ENCODE results near the gene PRKN.

Gene PRKN

GRCh38 chr6:162719528-162719927 lies 8.0 kb downstream of the PRKN start:
- H3K36me3 ChIP-seq (ENCODE audit: insufficient read depth, low read length), result no peaks in the 10 kb centered on the region
- no peaks in the 10 kb centered on the region for H3K79me2 ChIP-seq (ENCODE audit: insufficient read depth, low read length)
- no peak overlapping the region for H3K9ac ChIP-seq (ENCODE audit: low read depth, low read length)
- TF ChIP-seq EZH2 (IDR thresholded peaks at IDR 0.05; ENCODE audit: borderline replicate concordance, low read depth, low read length, severe bottlenecking) (no peak), CTCF (IDR thresholded peaks at IDR 0.05; ENCODE audit: borderline replicate concordance, extremely low read depth, low read length, poor library complexity, severe bottlenecking) (no peak)
- no peak overlapping the region for H3K27ac ChIP-seq (ENCODE audit: low read length)
- H3K4me1 ChIP-seq (ENCODE audit: insufficient read depth, low read length), result no peaks in the 10 kb centered on the region
- H3K4me3 ChIP-seq (ENCODE audit: low read depth in 1 of 2, low read length in 2 of 2), result no peak overlapping the region
- ATAC-seq (ENCODE audit: insufficient read depth, low read depth) (no peak), DNase-seq (no peak)
- H4K20me1 ChIP-seq (ENCODE audit: insufficient read depth, low read length), result no peaks in the 10 kb centered on the region
- no peak overlapping the region for H3K4me2 ChIP-seq (ENCODE audit: insufficient read depth, low read length)
- H3K27me3 ChIP-seq (ENCODE audit: insufficient read depth, low read length, poor library complexity), result no peaks in the 10 kb centered on the region
- H3K9me3 ChIP-seq (ENCODE audit: insufficient read depth, low read length, severe bottlenecking), result no peaks in the 10 kb centered on the region
- no peak overlapping the region for H2AFZ ChIP-seq (ENCODE audit: low read depth, low read length)

GRCh38 chr6:162715601-162716000 lies 12.0 kb downstream of the PRKN start:
- ATAC-seq (ENCODE audit: insufficient read depth, low read depth), result no peak
- no peak overlapping the region for H3K27ac ChIP-seq (ENCODE audit: low read length)

GRCh38 chr6:162713974-162714780 lies 13.4 kb downstream of the PRKN start:
- no peak overlapping the region for H3K4me2 ChIP-seq (ENCODE audit: insufficient read depth, low read length)
- no peak overlapping the region for H2AFZ ChIP-seq (ENCODE audit: low read depth, low read length)
- H3K27ac ChIP-seq (ENCODE audit: low read length), result no peak overlapping the region
- H3K79me2 ChIP-seq (ENCODE audit: insufficient read depth, low read length), result no peaks in the 10 kb centered on the region
- H3K9me3 ChIP-seq (ENCODE audit: insufficient read depth, low read length, severe bottlenecking), result no peaks in the 10 kb centered on the region
- H3K27me3 ChIP-seq (ENCODE audit: insufficient read depth, low read length, poor library complexity), result no peaks in the 10 kb centered on the region
- ATAC-seq (ENCODE audit: insufficient read depth, low read depth) (no peak), DNase-seq (no peak)
- H3K36me3 ChIP-seq (ENCODE audit: insufficient read depth, low read length), result no peaks in the 10 kb centered on the region
- no peak overlapping the region for H3K4me3 ChIP-seq (ENCODE audit: low read depth in 1 of 2, low read length in 2 of 2)
- no peaks in the 10 kb centered on the region for H3K4me1 ChIP-seq (ENCODE audit: insufficient read depth, low read length)
- TF ChIP-seq EZH2 (IDR thresholded peaks at IDR 0.05; ENCODE audit: borderline replicate concordance, low read depth, low read length, severe bottlenecking) (no peak), CTCF (IDR thresholded peaks at IDR 0.05; ENCODE audit: borderline replicate concordance, extremely low read depth, low read length, poor library complexity, severe bottlenecking) (no peak)
- no peaks in the 10 kb centered on the region for H4K20me1 ChIP-seq (ENCODE audit: insufficient read depth, low read length)
- H3K9ac ChIP-seq (ENCODE audit: low read depth, low read length), result no peak overlapping the region

More at GRCh38 chr6:162715601-162716000, 12.0 kb downstream of the PRKN start:
- no peaks in the 10 kb centered on the region for H3K27me3 ChIP-seq (ENCODE audit: insufficient read depth, low read length, poor library complexity)
- H3K4me3 ChIP-seq (ENCODE audit: low read depth in 1 of 2, low read length in 2 of 2), result no peak overlapping the region
- H3K36me3 ChIP-seq (ENCODE audit: insufficient read depth, low read length), result no peaks in the 10 kb centered on the region
- H3K4me2 ChIP-seq (ENCODE audit: insufficient read depth, low read length), result no peak overlapping the region
- no peaks in the 10 kb centered on the region for H4K20me1 ChIP-seq (ENCODE audit: insufficient read depth, low read length)
- no peaks in the 10 kb centered on the region for H3K79me2 ChIP-seq (ENCODE audit: insufficient read depth, low read length)
- H2AFZ ChIP-seq (ENCODE audit: low read depth, low read length), result no peak overlapping the region
- TF ChIP-seq EZH2 (IDR thresholded peaks at IDR 0.05; ENCODE audit: borderline replicate concordance, low read depth, low read length, severe bottlenecking) (no peak), CTCF (IDR thresholded peaks at IDR 0.05; ENCODE audit: borderline replicate concordance, extremely low read depth, low read length, poor library complexity, severe bottlenecking) (no peak)
- DNase-seq, result no peak
- H3K4me1 ChIP-seq (ENCODE audit: insufficient read depth, low read length), result no peaks in the 10 kb centered on the region
- H3K9ac ChIP-seq (ENCODE audit: low read depth, low read length), result no peak overlapping the region
- H3K9me3 ChIP-seq (ENCODE audit: insufficient read depth, low read length, severe bottlenecking), result no peaks in the 10 kb centered on the region

All from DND-41 (cell line).